Spleen (tissue), 7 donors: ENCODE measurements around the gene DYNC1LI2.

Experiments used
- CTCF ChIP-seq, 11 experiments: fragments of 200-600 bp in 7 of 11; fragments of 450-650 bp in 4 of 11; sonication (generic) in 4 of 11; IDR thresholded peaks in 8 of 11; conservative IDR thresholded peaks in 3 of 11; 1 replicate in 7 of 11; 2 replicates in 4 of 11; pipeline versions ENCODE4 v1.4.0 to v1.8.0; 2016 to 2021; ENCODE audit warnings: antibody characterized with exemption in 11 of 11, inconsistent platforms in 4 of 11, mild to moderate bottlenecking in 1 of 11
- POLR2A ChIP-seq, 3 donors: fragments of 450-650 bp; IDR thresholded peaks; one replicate each; pipeline ENCODE4 v1.5.1; 2017; ENCODE audit warnings: antibody characterized with exemption in 3 of 3, mild to moderate bottlenecking in 1 of 3
- POLR2AphosphoS5 ChIP-seq, 3 donors: sonication (generic); formaldehyde crosslinking; IDR thresholded peaks; one replicate each; pipeline ENCODE4 v1.5.1; 2017; ENCODE audit warnings: antibody characterized with exemption in 3 of 3
- donor health status: DM: no; HTN: no; CAD: no; lungs with moderate emphysema.
- donor health status: DM: no; HTN: no; CAD: no.
- donor health status: DM: no; HTN: no; CAD: no.

GRCh38 chr16:66713076-66713475 lies 38.3 kb downstream of the DYNC1LI2 start:
- TF ChIP-seq POLR2A (IDR thresholded peaks at IDR 0.05) (no peak), CTCF (IDR thresholded peaks at IDR 0.05 in 8 of 11, conservative IDR thresholded peaks at IDR 0.05 in 3 of 11) (no peak), POLR2AphosphoS5 (IDR thresholded peaks at IDR 0.05) (no peak)
